Activated B cell treated with CpG ODN at 0.5 μM for 24 hours (primary cell): Measurements from ENCODE around the gene ZBTB44. TPM values are rescaled to one million over a fixed set of nuclear protein-coding genes. Genes with fewer than 3 reads are reported as not detected.

Experiments used
- ATAC-seq: fragments of 200-7000 bp; cut with Tn5 transposase; one replicate; pipeline ENCODE4 v1.10.0; 2021; ENCODE audit warnings: low read depth, mild to moderate bottlenecking, moderate library complexity
- CTCF ChIA-PET: fragments of 350-600 bp; sonication (Branson Sonifier 250); formaldehyde crosslinking; loops from one replicate; lab custom pipeline; 2021; ENCODE audit warnings: antibody characterized with exemption; lab: Charles Lee
- POLR2A ChIA-PET: fragments of 350-600 bp; sonication (Branson Sonifier 250); formaldehyde crosslinking; loops from one replicate; lab custom pipeline; 2021; ENCODE audit warnings: antibody characterized with exemption; lab: Charles Lee
- DNase-seq: peaks from one replicate; pipeline ENCODE4 v3.0.0; 2022
- H3K27ac Mint-ChIP-seq: one replicate; pipeline ENCODE4 v1.8.0; 2020; ENCODE audit warnings: mixed read lengths
- H3K27me3 Mint-ChIP-seq: one replicate; pipeline ENCODE4 v1.8.0; 2021; ENCODE audit warnings: mixed read lengths
- H3K36me3 Mint-ChIP-seq: one replicate; pipeline ENCODE4 v1.8.0; 2021; ENCODE audit warnings: low read depth, mixed read lengths
- H3K4me1 Mint-ChIP-seq: one replicate; pipeline ENCODE4 v1.8.0; 2021; ENCODE audit warnings: mixed read lengths
- H3K4me3 Mint-ChIP-seq: one replicate; pipeline ENCODE4 v1.8.0; 2020; ENCODE audit warnings: mild to moderate bottlenecking, mixed read lengths
- H3K9me3 Mint-ChIP-seq: one replicate; pipeline ENCODE4 v1.8.0; 2020; ENCODE audit warnings: mixed read lengths
- CTCF ChIP-seq: fragments of 200-600 bp; IDR thresholded peaks from one replicate; pipeline ENCODE4 v1.8.0; 2022; ENCODE audit warnings: antibody characterized with exemption, mild to moderate bottlenecking
- intact Hi-C: fragments of 100-400 bp; cut with micrococcal nuclease; formaldehyde crosslinking; loops from one replicate; pipeline ENCODE4 v1.15.1; 2024
- total RNA-seq: library from RNA; stranded (reverse); gene quantifications from 2 replicates; pipeline ENCODE4 v1.2.3, GENCODE V29; 2022

The ZBTB44 gene
- total RNA-seq, 1 donor from 2014 or later: 61.5 TPM

- DNase-seq: no peak
- intact Hi-C loops: loop anchor here (5.0 to 10.0 kb wide), 2 partner anchors 80 to 553 kb away; no protein-coding TSS in a partner anchor
- no peaks in the 10 kb centered on the region for H3K9me3 Mint-ChIP-seq
- no peaks in the 10 kb centered on the region for H3K27me3 Mint-ChIP-seq
- H3K4me1 Mint-ChIP-seq: peaks cover 56% of the 10 kb centered on the region
- CTCF ChIA-PET: no interaction called here
- TF ChIP-seq CTCF: no peak
- POLR2A ChIA-PET: no interaction called here
- H3K36me3 Mint-ChIP-seq: peaks cover 9% of the 10 kb centered on the region
- H3K4me3 Mint-ChIP-seq: peak overlapping the region; percentile 11
- H3K27ac Mint-ChIP-seq: no peak overlapping the region
- no peak for ATAC-seq
These were observed 2.7 kb downstream of the ZBTB44 start for GRCh38 chr11:130312046-130312445.

GRCh38 chr11:130310622-130311021, 4.1 kb downstream of the ZBTB44 start:
- ATAC-seq: no peak
- CTCF ChIA-PET: no interaction called here

GRCh38 chr11:130308886-130309285, 5.8 kb downstream of the ZBTB44 start:
- ChIA-PET POLR2A (no interaction called here), CTCF (interaction anchor here (1.1 kb wide), 1 partner anchor 96 kb away, joined by 3 read pairs; no protein-coding TSS in a partner anchor)
- H3K4me1 Mint-ChIP-seq: peaks cover 56% of the 10 kb centered on the region
- ATAC-seq (no peak), DNase-seq (no peak)
- intact Hi-C loops: no loop called here
- no peak overlapping the region for H3K4me3 Mint-ChIP-seq
- H3K36me3 Mint-ChIP-seq: peaks cover 19% of the 10 kb centered on the region
- no peak for TF ChIP-seq CTCF
- H3K9me3 Mint-ChIP-seq: peaks cover 10% of the 10 kb centered on the region
- H3K27ac Mint-ChIP-seq: no peak overlapping the region
- no peaks in the 10 kb centered on the region for H3K27me3 Mint-ChIP-seq

More at GRCh38 chr11:130310622-130311021, 4.1 kb downstream of the ZBTB44 start:
- Mint-ChIP-seq H3K36me3 (peaks cover 15% of the 10 kb centered on the region), H3K27ac (no peak overlapping the region), H3K4me1 (peaks cover 55% of the 10 kb centered on the region), H3K9me3 (peaks cover 1% of the 10 kb centered on the region), H3K4me3 (no peak overlapping the region), H3K27me3 (no peaks in the 10 kb centered on the region)
- TF ChIP-seq CTCF: no peak
- intact Hi-C loops: loop anchor here (5.0 to 10.0 kb wide), 2 partner anchors 78 to 554 kb away; no protein-coding TSS in a partner anchor
- POLR2A ChIA-PET: no interaction called here
- no peak for DNase-seq

GRCh38 chr11:130308059-130308458, 6.7 kb downstream of the ZBTB44 start:
- Mint-ChIP-seq H3K27me3 (no peaks in the 10 kb centered on the region), H3K36me3 (peaks cover 16% of the 10 kb centered on the region), H3K4me3 (no peak overlapping the region), H3K9me3 (peaks cover 10% of the 10 kb centered on the region), H3K27ac (no peak overlapping the region), H3K4me1 (peaks cover 49% of the 10 kb centered on the region)
- TF ChIP-seq CTCF: no peak
- CTCF ChIA-PET: no interaction called here
- intact Hi-C loops: no loop called here
- POLR2A ChIA-PET: no interaction called here
- DNase-seq: no peak
- ATAC-seq: no peak

GRCh38 chr11:130304651-130305050, 10.1 kb downstream of the ZBTB44 start:
- peaks cover 10% of the 10 kb centered on the region for H3K9me3 Mint-ChIP-seq
- DNase-seq (no peak), ATAC-seq (no peak)
- no peak overlapping the region for H3K4me3 Mint-ChIP-seq
- H3K27ac Mint-ChIP-seq: no peak overlapping the region
- no peaks in the 10 kb centered on the region for H3K27me3 Mint-ChIP-seq
- no peak for TF ChIP-seq CTCF
- POLR2A ChIA-PET: no interaction called here
- peaks cover 23% of the 10 kb centered on the region for H3K36me3 Mint-ChIP-seq
- peaks cover 57% of the 10 kb centered on the region for H3K4me1 Mint-ChIP-seq
- CTCF ChIA-PET: no interaction called here
- intact Hi-C loops: no loop called here
